Cerebellar nuclear complex (tissue), 1 donor: Measurements from ENCODE around the gene CCNL2.
"Not testable (repeated sequence)": the region's sequence is repeated elsewhere in the genome, so short reads cannot be mapped to it uniquely, and the experiment has no call there.

Experiments
- DNase-seq, 2 experiments: peaks; one replicate each; lab custom pipeline; 2025; lab: John Stamatoyannopoulos, UW

Gene CCNL2

DNA sequence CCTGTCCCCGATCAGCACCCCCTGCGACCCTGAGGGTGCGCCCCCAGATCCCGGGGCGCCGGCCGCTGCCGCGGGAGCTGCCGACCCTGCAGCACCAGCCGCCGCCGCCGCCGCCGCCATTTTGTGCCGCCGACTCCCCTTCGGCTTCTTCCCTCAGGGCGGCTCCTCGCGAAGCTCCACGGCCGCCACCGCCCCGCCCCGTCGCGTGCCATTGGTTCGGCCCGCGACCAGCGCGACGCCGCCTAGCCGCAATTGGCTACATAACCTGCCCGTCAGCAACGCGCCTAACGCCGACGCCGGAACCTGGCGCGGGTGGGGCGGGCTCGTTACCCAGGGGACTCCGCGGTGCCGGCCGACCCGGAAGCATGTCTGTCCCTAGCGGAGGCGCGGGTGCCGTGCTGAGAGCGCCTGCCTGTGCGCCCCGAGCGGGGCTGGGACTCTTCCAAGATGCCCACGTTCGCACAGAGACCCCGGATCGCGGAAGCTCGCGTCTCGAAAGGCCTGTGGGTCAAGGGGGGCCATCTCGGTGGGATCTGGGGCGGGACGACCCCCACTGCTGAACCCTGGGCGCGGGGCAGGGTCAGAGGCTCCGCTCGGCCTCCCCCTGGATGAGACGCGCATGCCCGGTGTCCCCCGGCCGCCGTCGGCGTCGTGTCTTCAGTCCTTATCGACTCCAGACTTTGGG lies at the start of gene CCNL2:
TSS of gene CCNL2 (minus strand) at position 149 of the 685 bp plus-strand sequence. CDS start at position 120, 29 bp downstream.
- DNase-seq: peak; percentile 61 to 95

DNA sequence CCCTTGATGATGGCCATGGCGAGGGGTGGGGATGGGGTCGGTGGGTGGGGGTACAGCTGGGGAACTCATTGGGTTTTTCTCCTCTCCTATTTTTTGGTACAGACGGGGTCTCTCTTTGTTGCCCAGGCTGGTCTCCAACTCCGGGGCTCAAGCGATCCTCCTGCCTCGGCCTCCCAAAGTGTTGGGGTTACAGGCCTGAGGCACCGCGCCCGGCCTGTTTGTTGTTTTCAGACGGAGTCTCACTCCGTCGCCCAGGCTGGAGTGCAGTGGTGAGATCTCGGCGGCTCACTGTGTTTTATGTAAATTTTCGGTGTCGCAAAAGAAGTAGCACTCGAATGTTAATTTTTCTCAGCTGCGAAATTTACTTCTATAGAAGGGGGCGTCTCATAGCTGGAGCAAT lies 47.5 kb upstream of the CCNL2 start:
- not testable (repeated sequence) for DNase-seq

DNA sequence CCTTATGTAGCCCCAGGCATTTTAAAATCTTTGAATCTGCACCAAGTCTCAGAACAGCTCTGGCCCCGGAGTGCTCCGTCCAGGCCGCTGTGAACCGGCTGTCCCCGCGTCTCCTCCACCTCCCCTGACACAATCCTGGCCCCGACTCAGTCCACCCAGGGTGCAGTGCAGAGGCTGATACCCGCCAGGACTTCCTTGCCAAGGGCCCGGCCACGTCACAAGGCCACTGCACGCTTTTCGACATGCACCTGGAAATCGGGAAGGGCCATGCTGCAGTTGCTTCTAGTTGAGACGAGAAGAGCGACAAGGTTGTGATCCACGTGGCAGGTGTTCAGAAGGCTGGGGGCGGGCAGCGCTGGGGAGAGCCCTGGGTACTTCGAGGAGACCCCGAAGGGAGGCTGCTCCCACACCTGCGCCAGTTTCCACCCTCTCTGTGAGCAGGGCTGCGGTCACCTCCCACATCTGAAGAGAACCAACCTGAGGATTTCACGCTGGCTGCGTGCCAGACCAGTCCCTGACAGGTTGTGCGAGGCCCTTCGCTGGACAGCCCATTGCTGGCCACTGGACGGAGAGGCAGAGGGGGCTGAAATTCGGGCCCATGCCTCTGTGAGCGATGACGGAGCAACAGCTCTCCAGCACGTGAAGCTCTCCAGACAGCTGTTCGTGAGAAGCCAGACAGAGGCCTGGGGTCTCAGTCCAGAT lies 43.1 kb upstream of the CCNL2 start:
- no peak for DNase-seq

DNA sequence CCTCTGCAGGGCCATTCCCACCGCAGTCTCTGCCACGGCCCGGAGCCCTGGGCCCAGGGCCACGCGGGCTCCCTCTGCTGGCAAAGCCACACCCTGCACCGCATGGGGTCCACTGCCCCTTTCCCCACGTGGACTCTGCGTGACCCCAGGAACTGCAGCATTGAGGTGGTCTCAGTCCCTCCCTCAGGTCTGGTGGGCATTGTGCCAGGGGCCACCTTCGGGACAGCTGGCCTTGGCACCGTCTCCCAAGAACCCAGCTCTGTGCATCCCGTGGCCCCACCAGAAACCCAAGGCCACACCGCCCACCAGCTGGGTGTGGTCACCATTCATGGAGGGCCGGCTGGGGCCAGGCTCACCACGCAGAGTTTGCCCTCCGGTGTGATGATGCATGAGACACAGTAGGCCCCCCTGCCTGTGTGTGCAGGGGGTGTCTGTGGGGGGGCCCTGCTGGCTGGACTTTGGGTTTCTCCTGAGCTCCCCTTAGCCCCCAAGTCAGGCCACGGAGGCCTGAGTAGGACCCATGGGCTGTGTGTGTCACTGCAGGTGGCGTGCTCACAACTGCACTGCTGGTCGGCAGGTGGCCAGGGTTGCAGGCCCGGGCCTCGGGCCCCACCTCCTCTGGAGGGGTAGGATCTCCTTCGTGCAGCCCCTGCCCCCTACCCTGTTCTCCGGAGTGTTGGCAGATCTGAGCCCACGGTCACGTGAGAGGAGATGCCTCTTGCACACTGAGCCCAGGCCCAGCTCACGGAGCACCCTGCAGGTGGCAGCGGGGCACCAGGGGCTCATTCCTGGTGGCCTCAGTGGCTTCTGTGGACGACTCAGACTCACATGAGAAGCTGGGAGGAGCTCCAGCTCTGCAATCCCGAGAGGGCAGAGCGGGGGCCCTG lies 42.1 kb upstream of the CCNL2 start:
- DNase-seq: no peak

DNA sequence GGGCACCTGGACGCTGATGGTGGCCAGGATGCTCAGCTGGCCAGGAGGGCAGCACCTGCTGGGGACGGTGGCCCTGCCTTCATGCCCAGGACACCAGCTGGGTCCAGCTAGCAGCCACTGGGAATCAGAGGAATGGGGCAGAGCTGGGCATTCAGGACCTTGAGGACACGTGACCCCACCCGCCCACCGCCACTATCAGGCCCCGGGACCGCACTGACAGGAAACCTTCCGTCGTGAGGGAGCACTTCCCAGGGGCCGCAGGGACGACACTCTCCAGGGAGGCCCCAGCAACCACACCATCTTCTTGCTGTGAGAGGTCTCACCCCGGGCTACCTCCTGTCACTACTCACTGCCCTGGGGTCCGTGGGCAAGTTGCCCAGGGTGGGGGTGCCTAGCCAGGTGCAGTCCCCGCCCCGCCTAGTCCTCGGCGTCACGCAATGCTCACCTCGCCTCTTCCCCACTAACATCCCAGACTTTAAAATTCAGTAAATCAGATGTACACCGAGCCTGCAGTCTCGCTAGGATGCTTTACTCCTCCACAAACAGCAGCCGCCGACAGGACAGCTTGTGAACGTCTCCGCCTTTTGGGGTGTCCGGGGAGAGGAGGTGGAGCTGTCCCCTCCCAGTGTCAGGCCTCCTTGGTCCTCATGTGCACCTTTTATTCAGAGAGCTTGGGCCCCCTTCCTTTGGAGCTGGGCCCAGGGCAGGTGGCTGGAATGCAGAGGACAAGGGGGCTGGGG lies 41.3 kb upstream of the CCNL2 start:
- DNase-seq: no peak

DNA sequence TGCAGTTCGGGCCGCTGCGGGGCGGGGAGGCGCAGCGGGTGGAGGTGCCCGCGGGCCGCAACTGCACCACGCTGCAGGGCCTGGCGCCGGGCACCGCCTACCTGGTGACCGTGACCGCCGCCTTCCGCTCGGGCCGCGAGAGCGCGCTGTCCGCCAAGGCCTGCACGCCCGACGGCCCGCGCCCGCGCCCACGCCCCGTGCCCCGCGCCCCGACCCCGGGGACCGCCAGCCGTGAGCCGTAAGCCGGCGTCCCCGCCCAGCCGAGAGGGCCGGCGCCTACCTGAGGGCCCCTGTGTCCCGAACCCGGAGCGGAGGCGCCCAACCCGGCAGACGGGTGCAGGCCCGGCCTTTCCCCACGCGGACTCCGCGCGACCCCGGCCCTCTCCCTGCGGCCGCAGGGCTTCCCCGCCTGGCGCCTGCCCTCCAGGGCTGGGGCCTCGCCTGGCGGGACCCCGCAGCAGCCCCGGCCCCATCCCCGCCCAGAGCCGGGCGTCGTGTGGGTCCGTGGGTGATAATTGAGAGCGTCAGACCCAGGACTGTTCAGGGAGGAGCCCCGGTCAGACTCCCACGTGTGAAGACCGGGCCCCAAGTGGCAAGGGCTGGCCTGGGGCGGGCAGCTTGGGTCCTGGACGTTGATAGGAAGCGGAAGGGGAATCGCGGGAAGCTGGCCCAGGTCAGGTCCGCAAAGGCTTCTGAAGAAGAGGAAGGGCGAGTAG lies 40.6 kb upstream of the CCNL2 start:
- no peak for DNase-seq

DNA sequence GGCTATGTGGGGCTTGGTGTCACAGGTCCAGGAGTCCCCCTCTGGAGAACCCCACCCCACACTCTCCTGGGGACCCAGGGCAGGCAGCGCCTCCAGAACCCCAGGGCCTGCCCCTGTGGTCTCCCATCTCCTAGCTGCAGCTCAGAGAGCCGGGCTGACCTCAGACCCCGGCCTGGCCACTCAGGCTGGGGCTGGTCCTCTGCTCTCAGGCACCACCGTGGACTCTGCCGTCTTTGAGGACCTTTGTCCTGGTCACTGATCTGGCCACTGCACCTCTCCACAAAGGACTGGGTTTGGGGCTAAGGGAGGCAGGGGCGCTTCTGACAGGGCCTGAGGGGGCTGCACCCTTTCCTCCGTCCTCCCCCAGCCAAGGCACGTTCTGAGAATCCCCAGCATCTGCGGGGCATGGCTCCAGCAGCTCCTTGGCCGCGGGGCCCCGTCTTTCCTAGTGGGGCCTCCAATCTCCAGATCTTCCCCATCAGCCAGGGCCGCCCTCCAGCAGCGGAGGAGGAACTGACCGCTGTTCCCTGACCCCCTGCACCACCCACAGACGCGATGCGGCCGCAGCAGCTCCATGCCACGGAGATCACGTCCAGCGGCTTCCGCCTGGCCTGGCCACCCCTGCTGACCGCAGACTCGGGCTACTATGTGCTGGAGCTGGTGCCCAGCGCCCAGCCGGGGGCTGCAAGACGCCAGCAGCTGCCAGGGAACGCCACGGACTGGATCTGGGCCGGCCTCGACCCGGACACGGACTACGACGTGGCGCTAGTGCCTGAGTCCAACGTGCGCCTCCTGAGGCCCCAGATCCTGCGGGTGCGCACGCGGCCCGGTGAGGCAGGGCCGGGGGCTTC lies 39.6 kb upstream of the CCNL2 start:
- DNase-seq: no peak

DNA sequence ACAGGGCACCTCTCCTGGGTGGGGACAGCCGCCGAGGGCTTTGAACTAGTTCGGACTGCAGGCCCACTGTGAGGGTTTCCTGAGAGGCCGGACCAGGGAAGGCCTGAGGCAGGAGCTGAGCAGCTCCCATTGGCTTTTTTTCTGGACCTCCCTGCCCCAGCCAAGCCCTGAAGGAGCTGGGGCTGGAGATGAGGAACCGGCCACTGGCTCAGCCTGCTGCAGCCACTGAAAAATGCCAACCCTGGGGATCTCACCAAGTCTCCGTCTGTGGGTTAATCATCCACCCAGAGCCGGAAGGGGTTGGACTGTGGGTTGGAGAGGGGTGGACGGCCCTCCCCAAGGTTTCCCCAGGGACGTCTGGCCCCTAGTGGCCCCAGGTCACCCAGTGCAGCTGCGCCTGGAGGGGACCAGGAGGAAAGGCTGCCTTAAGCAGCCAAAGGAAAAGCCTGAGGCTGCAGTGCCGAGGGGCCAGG lies 38.8 kb upstream of the CCNL2 start:
- no peak for DNase-seq

DNA sequence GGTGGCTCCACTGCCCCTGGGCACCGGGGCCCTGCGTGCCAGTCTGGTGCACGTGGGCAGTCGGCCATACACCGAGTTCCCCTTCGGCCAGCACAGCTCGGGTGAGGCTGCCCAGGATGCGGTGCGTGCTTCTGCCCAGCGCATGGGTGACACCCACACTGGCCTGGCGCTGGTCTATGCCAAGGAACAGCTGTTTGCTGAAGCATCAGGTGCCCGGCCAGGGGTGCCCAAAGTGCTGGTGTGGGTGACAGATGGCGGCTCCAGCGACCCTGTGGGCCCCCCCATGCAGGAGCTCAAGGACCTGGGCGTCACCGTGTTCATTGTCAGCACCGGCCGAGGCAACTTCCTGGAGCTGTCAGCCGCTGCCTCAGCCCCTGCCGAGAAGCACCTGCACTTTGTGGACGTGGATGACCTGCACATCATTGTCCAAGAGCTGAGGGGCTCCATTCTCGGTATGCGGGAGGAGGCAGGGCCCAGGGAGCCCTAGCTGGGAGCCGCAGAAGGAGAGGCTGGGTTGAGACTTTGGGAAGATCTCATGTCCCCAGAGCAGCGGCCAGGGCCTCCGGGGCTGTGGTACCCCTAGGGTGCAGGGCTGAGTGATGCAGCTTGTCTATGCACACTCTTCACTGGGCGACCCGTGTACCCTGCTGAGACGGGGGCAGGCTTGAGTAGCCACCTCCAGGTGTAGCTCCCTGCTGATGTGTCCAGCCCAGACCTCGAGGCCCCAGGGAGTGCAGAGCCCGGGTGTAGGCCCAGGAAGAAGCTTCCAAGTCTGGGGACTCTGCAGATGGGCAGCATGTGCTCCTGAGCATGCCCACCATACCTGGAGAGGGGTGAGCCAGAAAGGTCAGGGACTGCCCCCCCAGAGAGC lies 38.1 kb upstream of the CCNL2 start:
- DNase-seq: no peak

DNA sequence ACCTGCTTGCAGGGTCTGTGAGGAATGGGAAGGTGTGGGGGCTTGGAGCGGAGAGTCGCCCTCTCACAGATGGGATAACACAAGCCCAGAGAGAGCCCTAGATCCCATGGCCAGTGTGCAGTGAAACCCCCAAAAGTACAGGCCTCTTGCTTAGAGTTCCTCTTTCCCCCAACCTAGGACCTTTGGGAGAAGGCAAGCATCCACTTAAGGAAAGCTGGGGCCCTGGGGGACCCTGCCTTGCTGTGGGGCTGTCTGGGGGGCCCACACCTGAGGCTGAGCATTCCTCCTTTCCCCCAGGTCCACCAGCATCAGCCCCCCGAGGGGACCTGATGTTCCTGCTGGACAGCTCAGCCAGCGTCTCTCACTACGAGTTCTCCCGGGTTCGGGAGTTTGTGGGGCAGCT lies 37.5 kb upstream of the CCNL2 start:
- no peak for DNase-seq

DNA sequence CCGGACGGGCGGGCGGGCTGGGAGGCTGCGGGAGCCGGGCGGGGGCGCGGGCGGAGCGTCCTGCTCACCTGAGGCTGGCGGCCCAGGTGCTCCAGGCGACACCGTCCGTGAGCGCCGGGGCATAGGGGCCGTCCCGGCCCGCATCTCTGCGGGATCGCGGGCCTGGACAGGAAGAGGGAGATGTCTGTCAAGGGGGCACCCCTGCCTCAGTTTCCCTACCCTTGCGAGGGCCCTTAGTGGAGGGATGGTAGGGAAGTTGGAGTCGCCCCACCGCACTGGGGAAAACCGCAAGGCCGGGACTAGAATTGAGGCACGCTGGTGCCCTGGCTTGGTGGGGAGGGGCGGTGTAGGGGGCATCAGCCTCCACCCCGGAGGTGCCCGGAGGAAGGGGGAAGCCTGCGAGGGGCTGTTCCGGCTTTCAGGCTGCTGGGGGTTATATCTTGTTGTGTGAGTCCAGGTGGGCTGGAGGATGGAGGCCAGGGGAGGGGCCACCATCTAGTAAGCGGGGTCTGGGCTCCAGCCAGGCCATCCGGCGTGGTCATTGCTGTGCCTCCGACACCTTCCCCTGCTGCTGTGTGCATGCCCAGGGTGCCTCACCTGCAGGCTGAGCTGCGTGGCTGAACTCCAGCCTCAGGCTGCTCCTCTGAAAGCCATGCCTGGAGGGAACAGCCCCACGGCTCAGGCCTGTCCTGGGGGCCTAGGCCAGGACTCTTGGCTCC lies 36.9 kb upstream of the CCNL2 start:
- DNase-seq: no peak

DNA sequence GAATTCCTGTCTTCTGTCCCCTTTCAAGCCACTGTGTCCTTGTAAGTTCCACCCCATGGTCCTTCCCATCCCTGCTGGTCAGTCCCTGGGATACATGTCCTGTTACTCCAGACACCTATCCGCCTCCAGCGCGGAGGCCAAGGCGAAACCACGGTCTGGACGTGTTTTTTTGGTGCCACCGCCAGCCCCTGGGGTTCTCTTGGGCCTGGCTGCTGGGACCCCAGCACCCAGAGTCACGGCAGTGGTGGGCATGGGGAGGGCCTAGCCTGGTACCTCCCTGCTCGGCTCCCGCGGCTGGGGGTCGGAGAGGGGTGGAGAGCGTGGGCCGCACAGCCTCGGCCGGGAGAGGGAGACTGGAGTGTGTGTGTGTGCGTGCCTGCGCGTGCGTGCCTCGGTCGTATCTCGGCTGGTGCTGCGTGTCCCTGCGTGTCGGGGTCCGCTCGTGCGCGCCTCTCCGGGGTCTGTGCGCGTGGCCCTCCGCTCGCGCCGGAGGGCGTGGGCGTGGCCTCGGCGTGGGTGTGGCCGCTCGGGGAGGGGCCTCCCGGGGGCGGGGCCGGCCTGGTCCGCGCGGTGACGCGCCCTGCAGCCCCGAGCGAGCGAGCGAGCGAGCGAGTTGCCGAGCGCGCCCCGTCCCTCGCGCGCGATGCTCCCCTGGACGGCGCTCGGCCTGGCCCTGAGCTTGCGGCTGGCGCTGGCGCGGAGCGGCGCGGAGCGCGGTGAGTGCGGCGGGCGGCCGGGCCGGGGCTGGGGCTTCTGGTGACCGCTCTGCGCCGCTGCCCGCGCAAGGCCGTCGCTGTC lies 36.2 kb upstream of the CCNL2 start, which contains the start of gene VWA1:
TSS of gene VWA1 (plus strand) at position 585 of the 798 bp plus-strand sequence. CDS start at position 644, 59 bp downstream.
- DNase-seq: no peak

DNA sequence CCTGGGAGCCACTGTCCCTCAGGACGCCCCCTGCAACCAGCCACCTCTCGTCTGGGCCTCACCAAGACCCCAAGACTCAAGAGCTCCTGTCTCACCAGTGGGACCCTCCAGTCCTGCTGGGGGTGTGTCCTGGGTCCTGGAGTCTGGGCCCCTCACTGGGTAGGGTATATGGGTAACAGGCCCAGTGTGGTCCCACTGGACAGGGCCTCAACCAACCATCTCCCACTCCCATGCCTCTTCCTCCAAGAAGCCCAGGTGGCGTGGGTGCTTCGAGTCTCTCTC lies 35.6 kb upstream of the CCNL2 start:
- no peak for DNase-seq

DNA sequence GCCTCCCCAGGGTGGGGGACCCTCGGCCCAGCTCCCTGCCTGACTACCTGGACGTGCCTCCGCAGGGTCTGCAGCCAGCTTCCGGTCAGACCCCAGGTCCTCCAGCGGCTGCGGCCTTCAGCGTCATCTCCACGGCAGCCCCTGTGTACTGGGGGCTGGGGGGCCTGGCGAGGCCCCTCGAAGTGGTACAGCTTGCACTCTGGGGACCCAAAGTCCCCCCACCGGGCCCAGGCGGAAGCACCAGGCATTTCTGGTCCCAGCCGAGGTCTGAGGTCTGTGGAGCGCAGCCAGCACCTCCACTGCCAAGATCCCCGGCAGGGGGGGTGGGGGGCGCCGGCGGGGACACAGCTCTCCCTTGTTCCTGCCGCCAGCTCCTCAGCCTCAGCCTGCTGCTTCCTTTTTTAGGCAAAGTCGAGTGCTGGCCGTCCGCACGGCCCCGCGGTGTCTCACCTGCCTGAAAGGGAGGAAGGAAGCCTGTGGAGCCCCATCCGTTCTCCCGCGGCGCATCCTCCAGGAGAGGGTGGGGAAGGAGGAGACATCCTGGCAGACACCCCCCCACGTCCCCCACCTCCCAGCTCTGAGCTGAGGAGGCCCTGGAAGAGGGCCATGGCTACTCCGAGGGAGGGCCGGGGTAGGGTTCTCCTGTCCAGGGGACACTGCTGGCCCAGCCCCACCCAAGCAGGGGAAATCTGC lies 35.1 kb upstream of the CCNL2 start:
- DNase-seq: no peak

DNA sequence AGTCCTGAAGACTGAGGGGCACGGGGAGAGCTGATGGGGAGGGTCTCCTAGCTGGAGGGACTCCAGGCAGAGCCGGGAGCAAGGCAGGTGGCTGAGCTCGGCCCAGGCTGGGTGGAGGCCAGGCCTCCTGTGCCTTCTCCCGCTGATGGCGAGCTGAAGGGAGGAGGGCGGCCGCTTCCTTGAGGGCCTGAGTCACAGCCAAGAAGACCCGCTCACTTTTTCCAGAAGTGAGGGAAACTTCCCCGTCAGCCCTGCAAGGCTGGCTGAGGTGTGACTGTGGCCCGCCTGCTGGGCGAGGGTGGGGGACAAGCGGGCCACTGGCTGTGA lies 34.6 kb upstream of the CCNL2 start:
- no peak for DNase-seq

DNA sequence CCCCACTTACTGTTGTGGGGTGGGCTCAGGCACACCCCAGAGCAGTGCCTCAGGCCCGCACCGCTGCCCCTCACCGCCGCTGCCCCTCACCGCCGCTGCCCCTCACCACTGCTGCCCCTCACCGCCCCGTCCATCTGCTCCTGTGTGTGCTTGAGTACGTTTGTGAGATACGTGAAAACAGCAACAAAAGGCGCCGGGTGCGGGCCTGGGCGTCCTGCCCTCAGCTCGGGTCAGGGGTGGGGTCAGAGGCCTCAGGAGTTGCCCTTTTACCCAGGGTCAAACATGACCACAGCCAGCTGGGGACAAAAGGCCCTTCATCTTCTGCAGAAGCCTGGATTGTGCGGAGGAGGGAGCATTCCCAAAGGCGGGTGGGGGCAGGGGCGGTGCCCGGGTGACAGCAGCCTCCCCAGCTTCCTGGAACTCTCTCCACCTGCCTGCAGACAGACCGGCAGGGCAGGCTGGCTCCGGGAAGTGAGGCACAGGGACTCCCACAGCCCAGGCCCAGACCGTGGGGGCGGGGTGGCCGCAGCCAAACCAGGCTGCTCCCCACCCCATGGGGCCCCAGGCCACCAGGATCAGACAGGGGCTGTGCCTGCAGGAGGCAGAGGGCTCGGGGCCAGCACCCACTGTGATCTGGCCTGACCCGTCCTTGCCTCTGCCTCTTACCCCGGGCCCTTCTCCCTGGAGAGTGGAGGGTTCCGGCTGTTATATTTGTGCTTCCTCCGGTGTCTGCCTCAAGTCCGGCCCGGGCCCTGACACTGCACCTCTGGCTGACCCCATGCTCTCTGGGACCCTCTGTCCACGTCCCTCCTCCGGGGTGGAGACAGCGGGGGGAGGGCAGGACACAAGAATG lies 34.0 kb upstream of the CCNL2 start:
- no peak for DNase-seq
